Putamen (tissue), 1 donor: Measurements from ENCODE around the gene ZNF14.
"Not testable (repeated sequence)": the region's sequence is repeated elsewhere in the genome, so short reads cannot be mapped to it uniquely, and the experiment has no call there.

ENCODE experiments used
- DNase-seq: peaks from one replicate; pipeline ENCODE4 v3.0.0-alpha.2; 2016; ENCODE audit warnings: low spot score

Gene ZNF14

DNA sequence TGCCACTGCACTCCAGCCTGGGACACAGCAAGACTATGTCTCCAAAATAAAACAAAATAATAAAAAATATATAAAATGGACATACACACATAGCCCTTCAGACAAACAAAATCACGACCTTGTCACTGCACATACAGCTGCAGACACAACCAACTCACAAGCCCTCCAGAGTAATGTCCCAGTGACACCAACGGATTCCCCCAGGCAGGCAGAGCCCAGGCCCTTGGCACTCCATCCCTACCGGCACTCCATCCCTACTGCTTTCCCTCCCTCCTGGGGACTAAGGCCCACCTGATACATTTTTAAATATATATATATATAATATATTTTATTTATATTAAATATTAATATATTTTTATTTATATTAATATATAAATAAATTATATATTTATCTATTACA is 45.8 kb downstream of the ZNF14 start:
- DNase-seq, result no peak

GRCh38 chr19:19686580-19686979 is 46.3 kb downstream of the ZNF14 start:
- no peak for DNase-seq

- not testable (repeated sequence) for DNase-seq
Measured at GRCh38 chr19:19686119-19686518, 46.8 kb downstream of the ZNF14 start.

GRCh38 chr19:19679176-19680073 is 53.5 kb downstream of the ZNF14 start:
- DNase-seq, result no peak

DNA sequence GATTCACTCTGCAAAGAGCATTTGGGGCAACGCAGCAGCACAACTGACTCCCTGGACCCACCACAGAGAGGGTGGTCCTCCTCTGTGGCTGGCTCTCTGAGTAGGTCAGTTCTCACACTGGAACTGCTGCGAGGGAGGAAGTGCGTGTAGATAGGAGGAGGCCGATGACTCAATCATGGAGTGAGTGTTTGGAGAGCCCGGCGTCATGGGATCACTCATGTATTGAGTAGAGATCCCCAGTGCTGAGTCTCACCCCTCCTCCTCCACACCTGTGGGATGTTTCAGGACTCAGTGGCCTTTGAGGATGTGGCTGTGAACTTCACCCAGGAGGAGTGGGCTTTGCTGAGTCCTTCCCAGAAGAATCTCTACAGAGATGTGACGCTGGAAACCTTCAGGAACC is 55.3 kb downstream of the ZNF14 start:
- no peak for DNase-seq

- no peak for DNase-seq
Measured at GRCh38 chr19:19674315-19674714, 58.6 kb downstream of the ZNF14 start.

- no peak for DNase-seq
Measured at GRCh38 chr19:19672816-19673215, 60.1 kb downstream of the ZNF14 start.

- DNase-seq, result no peak
Measured at GRCh38 chr19:19670070-19670551, 62.8 kb downstream of the ZNF14 start.

GRCh38 chr19:19668230-19669012 is 64.5 kb downstream of the ZNF14 start, which contains the start of gene ZNF101:
Gene ZNF101, plus strand, starts transcription at chr19:19668839. Its CDS starts 125 bp downstream, at chr19:19668964.
- peak; percentile 93 for DNase-seq

DNA sequence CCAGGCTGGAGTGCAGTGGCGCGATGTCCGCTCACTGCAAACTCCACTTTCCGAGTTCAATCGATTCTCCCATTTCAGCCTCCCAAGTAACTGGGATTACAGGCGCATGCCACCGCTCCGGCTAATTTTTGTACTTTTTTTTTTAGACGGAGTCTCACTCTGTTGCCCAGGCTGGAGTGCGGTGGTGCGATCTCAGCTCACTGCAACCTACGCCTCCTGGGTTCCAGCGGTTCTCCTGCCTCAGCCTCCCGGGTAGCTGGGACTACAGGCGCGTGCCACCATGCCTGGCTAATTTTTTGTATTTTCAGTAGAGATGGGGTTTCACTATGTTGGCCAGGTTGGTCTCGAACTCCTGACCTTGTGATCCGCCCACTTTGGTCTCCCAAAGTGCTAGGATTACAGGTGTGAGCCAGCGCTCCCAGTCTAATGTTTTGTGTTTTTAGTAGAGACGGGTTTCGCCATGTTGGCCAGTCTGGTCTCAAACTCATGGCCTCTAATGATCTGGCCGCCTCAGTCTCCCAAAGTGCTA is 67.4 kb downstream of the ZNF14 start:
- DNase-seq, result not testable (repeated sequence)

DNA sequence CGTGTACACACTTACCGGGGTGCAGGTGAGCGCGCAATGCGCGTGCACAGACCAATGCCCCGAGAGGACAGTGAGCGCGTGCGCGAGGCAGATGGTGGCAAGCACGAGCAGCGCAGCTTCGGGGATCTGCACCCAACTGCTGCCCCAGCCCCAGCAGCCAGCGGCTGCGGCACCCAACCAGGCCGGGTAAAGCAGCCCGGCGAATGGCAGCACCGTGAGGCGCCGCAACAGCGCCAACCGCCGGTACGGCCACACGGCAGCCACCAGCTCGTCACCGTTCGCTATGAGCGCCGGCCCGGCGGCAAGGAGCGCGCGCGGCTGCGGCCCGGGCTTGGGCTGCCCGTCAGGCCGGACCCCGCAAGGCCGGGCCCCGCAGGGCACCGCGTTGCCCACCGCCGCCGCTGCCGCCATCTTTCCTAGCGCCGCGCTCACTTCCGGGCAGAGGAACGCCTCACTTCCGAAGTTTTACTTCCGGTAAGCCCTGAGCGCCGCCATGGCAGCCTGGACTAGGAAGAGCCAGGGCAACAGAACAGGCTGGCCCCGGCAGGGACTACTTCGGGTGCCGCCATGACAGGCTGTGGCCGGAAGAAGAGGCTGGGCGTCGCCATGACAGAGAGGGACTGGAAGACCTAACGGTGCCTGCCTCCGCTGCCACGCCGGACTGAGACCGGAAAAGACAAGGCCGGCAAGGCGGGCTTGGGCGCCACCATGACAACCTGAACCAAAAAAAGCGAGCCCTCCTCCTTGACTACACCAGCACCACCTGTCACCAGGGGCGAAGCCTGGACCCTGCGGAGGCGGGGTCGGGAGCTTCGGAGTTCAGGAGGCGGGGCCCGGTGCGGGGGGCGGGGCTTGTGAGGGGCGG is 69.4 kb downstream of the ZNF14 start, which contains the start of gene ATP13A1:
TSS of gene ATP13A1 (minus strand) at position 421 of the 865 bp plus-strand sequence. CDS start at position 411, 10 bp downstream.
- DNase-seq, result peak; percentile 99

DNA sequence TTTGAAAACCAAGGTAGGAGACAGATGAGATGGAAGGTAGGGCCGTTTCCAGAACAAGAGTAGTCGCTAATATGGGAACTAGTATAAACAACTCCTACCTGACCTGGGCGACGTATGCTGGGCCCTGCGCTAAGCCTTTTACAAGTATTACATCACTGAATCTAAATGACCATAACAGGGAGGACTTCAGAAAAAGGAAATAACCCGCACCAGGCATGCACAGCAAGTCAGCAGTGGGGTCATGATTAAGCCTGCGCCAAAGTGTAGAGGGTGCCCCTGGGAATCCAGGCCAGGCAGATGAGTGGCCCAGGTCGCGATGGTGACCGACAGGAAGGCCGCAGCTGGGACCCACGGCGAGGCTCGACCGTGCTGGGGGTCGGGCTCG is 70.0 kb downstream of the ZNF14 start:
- no peak for DNase-seq

DNA sequence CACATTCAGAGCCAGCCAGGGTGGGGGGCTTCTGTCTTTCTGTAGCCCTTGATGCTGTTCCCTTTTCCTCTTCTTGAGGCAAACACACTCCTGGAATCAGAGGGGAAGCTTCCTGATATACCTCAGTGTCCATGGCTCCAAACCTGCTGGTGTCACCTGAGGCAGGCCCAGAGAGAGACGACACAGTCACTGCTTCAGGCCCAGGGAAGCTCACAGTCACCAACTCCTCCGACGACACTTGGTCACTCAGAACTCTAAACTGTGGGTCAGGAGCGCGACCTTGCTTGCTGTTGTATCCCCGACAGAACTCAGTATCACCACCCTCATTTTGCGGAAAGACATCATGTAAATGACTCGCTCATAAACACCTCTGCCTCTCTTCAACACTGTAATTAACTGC is 70.6 kb downstream of the ZNF14 start:
- no peak for DNase-seq

DNA sequence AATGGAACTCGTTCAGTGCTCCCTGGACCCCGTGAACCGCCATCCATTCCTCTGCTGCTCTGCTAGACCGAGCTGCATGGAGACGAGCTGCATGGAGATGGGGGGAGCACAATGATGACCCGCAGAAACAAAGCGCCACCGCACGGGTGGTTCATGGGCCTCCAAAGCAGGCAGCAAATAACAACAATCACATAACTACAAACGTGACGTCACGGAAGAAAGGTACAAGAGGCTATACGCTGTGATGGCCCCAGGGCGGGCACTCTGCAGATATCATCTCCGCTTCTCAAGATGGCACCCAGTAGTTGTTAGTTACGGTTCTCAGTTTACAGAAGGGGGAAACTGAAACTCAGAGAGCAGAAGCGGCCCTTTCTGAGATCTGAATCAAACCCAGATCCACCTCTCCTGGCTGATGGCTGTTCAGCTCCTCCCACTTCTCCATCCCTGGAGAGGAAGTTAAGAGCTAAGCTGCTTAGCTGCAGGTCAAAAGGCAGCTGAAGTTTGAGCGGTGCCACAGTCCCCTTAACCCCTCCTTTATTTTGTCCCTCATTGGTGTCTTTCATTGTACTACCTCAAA is 71.1 kb downstream of the ZNF14 start:
- no peak for DNase-seq

- no peak for DNase-seq
Measured at GRCh38 chr19:19661141-19661674, 71.7 kb downstream of the ZNF14 start.
